HG03354 (cell line): ENCODE data around the gene NCSTN.
A peak's percentile ranks its signal among the peaks of the same experiment; 100 is the strongest.
"Not testable (repeated sequence)": the region's sequence is repeated elsewhere in the genome, so short reads cannot be mapped to it uniquely, and the experiment has no call there.

Experiments used
- ATAC-seq: cut with Tn5 transposase; IDR thresholded peaks from one replicate; pipeline ENCODE4 v1.9.1; 2021; ENCODE audit warnings: mild to moderate bottlenecking; ENCODE audit not compliant: unreplicated experiment, poor library complexity, severe bottlenecking

Gene NCSTN

GRCh38 chr1:160367934-160368923 lies 25.0 kb downstream of the NCSTN start:
- ATAC-seq = no peak

- no peak for ATAC-seq
Measured at GRCh38 chr1:160369087-160369486, 25.9 kb downstream of the NCSTN start.

GRCh38 chr1:160370561-160371345 lies 27.6 kb downstream of the NCSTN start:
- no peak for ATAC-seq

- ATAC-seq = no peak
Measured at GRCh38 chr1:160371346-160371631, 28.1 kb downstream of the NCSTN start.

- ATAC-seq = no peak
Measured at GRCh38 chr1:160371756-160372155, 28.6 kb downstream of the NCSTN start.

- ATAC-seq = no peak
Measured at GRCh38 chr1:160373696-160374095, 30.5 kb downstream of the NCSTN start.

- no peak for ATAC-seq
Measured at GRCh38 chr1:160374306-160375110, 31.3 kb downstream of the NCSTN start.

GRCh38 chr1:160375788-160376524 lies 32.8 kb downstream of the NCSTN start:
- peak; percentile 71 for ATAC-seq

GRCh38 chr1:160376525-160377131 lies 33.4 kb downstream of the NCSTN start:
- ATAC-seq = peak; percentile 68

GRCh38 chr1:160377585-160378206 lies 34.5 kb downstream of the NCSTN start:
- ATAC-seq = no peak

GRCh38 chr1:160384812-160385211 lies 41.6 kb downstream of the NCSTN start:
- ATAC-seq = not testable (repeated sequence)

- ATAC-seq = not testable (repeated sequence)
Measured at GRCh38 chr1:160388406-160388805, 45.2 kb downstream of the NCSTN start.

- no peak for ATAC-seq
Measured at GRCh38 chr1:160394673-160395072, 51.5 kb downstream of the NCSTN start.

GRCh38 chr1:160397651-160398050 lies 54.5 kb downstream of the NCSTN start:
- ATAC-seq = no peak

GRCh38 chr1:160398823-160399222 lies 55.6 kb downstream of the NCSTN start:
- no peak for ATAC-seq

GRCh38 chr1:160399544-160400222 lies 56.5 kb downstream of the NCSTN start:
- no peak for ATAC-seq

GRCh38 chr1:160400223-160400645 lies 57.1 kb downstream of the NCSTN start, which contains the start of gene VANGL2:
TSS of gene VANGL2 (plus strand) at chr1:160400564. CDS start at chr1:160415838, 15,274 bp downstream.
- ATAC-seq = no peak
